ENCODE results near the gene TRIM41. TPM values are rescaled to one million over a fixed set of nuclear protein-coding genes. Genes with fewer than 3 reads are reported as not detected.

TRIM41 gene
- total and polyA plus RNA-seq, 2 of the 13 experiments (the other 11 are each of a cell fraction or from before 2014, with no cell fraction given): 10.2 to 16.7 TPM

GRCh38 chr5:181260720-181261319, 37.7 kb downstream of the TRIM41 start, which contains the start of gene TRIM52 (continued):
- 0 out of 2 replicates have a peak, but pooled peaks have one; percentile 46 for TF ChIP-seq FIP1L1 (IDR thresholded peaks at IDR 0.05; ENCODE audit: borderline replicate concordance, insufficient read depth, low read depth, low read length)
- TF ChIP-seq ZNF790 (CRISPR knock-in tag; IDR thresholded peaks at IDR 0.05; ENCODE audit: borderline replicate concordance): no peak
- TF ChIP-seq MIXL1 (CRISPR knock-in tag; IDR thresholded peaks at IDR 0.05): no peak; the same call in 1 of the 2 replicates
- no peak for TF ChIP-seq ZFP37 (CRISPR knock-in tag; IDR thresholded peaks at IDR 0.05; ENCODE audit: borderline replicate concordance)
- peak; percentile 86 for TF ChIP-seq IRF2 (CRISPR knock-in tag; IDR thresholded peaks at IDR 0.05)
- TF ChIP-seq RAD21 (CRISPR knock-in tag; IDR thresholded peaks at IDR 0.05): peak; percentile 59; the same call in 1 of the 2 replicates
- no peak for TF ChIP-seq SMARCE1 (IDR thresholded peaks at IDR 0.05; ENCODE audit: borderline replicate concordance)
- peak; percentile 72 for TF ChIP-seq ZNF441 (CRISPR knock-in tag; IDR thresholded peaks at IDR 0.05; ENCODE audit: borderline replicate concordance)
- no peak; the same call in 1 of the 2 replicates for TF ChIP-seq ZNF326 (CRISPR knock-in tag; IDR thresholded peaks at IDR 0.05; ENCODE audit: borderline replicate concordance)
- TF ChIP-seq, protein P1, sequence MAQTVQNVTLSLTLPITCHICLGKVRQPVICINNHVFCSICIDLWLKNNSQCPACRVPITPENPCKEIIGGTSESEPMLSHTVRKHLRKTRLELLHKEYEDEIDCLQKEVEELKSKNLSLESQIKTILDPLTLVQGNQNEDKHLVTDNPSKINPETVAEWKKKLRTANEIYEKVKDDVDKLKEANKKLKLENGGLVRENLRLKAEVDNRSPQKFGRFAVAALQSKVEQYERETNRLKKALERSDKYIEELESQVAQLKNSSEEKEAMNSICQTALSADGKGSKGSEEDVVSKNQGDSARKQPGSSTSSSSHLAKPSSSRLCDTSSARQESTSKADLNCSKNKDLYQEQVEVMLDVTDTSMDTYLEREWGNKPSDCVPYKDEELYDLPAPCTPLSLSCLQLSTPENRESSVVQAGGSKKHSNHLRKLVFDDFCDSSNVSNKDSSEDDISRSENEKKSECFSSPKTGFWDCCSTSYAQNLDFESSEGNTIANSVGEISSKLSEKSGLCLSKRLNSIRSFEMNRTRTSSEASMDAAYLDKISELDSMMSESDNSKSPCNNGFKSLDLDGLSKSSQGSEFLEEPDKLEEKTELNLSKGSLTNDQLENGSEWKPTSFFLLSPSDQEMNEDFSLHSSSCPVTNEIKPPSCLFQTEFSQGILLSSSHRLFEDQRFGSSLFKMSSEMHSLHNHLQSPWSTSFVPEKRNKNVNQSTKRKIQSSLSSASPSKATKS (CRISPR knock-in tag; IDR thresholded peaks at IDR 0.05): no peak
- peak; percentile 96 for TF ChIP-seq KAT8 (CRISPR knock-in tag; IDR thresholded peaks at IDR 0.05)
- TF ChIP-seq ZNF773 (CRISPR knock-in tag; IDR thresholded peaks at IDR 0.05; ENCODE audit: borderline replicate concordance): no peak; the same call in 1 of the 2 replicates
- no peak for TF ChIP-seq BRD4 (CRISPR knock-in tag; IDR thresholded peaks at IDR 0.05)
- peak; percentile 79 for TF ChIP-seq TEAD3 (CRISPR knock-in tag; optimal IDR thresholded peaks at IDR 0.05; ENCODE audit: borderline replicate concordance)
- TF ChIP-seq MZF1 (CRISPR knock-in tag; IDR thresholded peaks at IDR 0.05; ENCODE audit: borderline replicate concordance): peak; percentile 24; the same call in 1 of the 2 replicates
- no peak for TF ChIP-seq PCBP2 (optimal IDR thresholded peaks at IDR 0.05; ENCODE audit: low read depth, low read length, poor library complexity, severe bottlenecking)
- no peak for TF ChIP-seq SNRNP70 (IDR thresholded peaks at IDR 0.05; ENCODE audit: low read depth, low read length)
- no peak for TF ChIP-seq ZNF17 (CRISPR knock-in tag; IDR thresholded peaks at IDR 0.05)
- TF ChIP-seq ZNF652 (CRISPR knock-in tag; IDR thresholded peaks at IDR 0.05; ENCODE audit: borderline replicate concordance, low read depth): no peak
- TF ChIP-seq ZKSCAN8 (CRISPR knock-in tag; IDR thresholded peaks at IDR 0.05; ENCODE audit: borderline replicate concordance): no peak
- TF ChIP-seq SP1 (IDR thresholded peaks at IDR 0.05): no peak
- peak; percentile 77 for TF ChIP-seq SP1 (CRISPR knock-in tag; IDR thresholded peaks at IDR 0.05)
- TF ChIP-seq THYN1 (CRISPR knock-in tag; IDR thresholded peaks at IDR 0.05; ENCODE audit: borderline replicate concordance, low read depth): no peak
- 0 out of 2 replicates have a peak, but pooled peaks have one; percentile 24 for TF ChIP-seq ZNF12 (CRISPR knock-in tag; IDR thresholded peaks at IDR 0.05)
- no peak for TF ChIP-seq ZNF121 (CRISPR knock-in tag; IDR thresholded peaks at IDR 0.05)
- TF ChIP-seq MEF2D (CRISPR knock-in tag; IDR thresholded peaks at IDR 0.05): peak; percentile 78; the same call in 1 of the 2 replicates
- TF ChIP-seq HOXA7 (CRISPR knock-in tag; IDR thresholded peaks at IDR 0.05): no peak
- no peak; the same call in 1 of the 2 replicates for TF ChIP-seq ZMYM3 (CRISPR knock-in tag; IDR thresholded peaks at IDR 0.05)
- TF ChIP-seq TEAD2 (CRISPR knock-in tag; IDR thresholded peaks at IDR 0.05): no peak
- TF ChIP-seq MAX (IDR thresholded peaks at IDR 0.05): peak; percentile 89
- TF ChIP-seq ZNF746 (CRISPR knock-in tag; IDR thresholded peaks at IDR 0.05): no peak
- TF ChIP-seq PAWR (CRISPR knock-in tag; IDR thresholded peaks at IDR 0.05; ENCODE audit: borderline replicate concordance): no peak
- no peak for TF ChIP-seq ZNF605 (CRISPR knock-in tag; IDR thresholded peaks at IDR 0.05)
